RCC 7860 (cell line): ENCODE data around the gene ZNF749.

ENCODE experiments used
- DNase-seq: peaks from one replicate; pipeline ENCODE4 v3.0.0-alpha.2; 2015; ENCODE audit warnings: low spot score
- FAIRE-seq: peaks from 2 replicates; lab custom pipeline; 2012; peaks lifted over from hg19 to GRCh38; lab: Jason Lieb, UNC

The ZNF749 gene

DNA sequence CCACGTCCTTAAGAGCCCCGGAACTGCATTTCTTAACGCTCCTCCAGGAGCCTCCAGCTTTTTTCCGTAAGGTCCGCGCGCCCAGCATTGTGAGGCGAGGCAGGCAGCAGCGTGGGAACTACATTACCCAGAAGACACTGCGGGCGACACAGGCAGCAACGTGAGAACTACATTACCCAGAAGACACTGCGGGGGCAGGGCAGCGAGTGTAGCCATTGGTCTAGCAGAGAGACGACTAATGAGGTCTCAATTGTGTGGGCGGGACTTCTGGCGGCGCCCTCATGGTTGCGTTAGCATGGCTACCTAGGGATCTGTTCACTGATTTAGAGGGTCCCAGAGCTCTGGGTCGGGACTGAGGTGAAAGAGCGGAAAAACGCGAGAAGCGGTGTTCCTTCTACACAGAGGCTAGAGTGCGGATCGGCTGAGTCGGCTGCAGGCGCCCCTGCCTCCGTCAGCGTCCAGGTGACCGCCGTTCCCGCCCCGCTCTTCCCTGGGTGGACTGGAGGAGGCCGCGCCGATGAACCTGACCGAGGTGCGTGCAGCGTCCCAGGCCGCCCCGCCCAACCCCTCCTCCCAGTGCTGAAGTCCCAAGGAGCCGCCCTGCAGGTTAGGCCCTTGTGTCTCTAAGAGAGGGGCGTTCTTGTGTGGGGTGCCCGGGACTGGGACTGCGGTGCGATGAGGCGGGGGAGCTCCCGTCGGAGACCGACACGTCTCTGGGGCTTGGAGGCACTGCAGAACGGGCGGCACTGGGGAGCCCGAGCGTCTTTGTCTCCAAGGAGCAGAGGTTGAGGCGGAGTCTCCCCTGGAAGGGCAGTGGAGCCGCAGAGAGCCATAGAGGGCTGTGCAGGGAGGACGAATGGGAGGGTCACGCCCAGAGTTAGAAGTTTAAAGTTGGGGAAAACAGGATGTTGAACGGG lies at the start of gene ZNF749:
TSS of gene ZNF749 (plus strand) at position 264 of the 917 bp plus-strand sequence. CDS start at position 518, 254 bp downstream.
- peak; percentile 92 for DNase-seq
- peak; percentile 82 for FAIRE-seq

DNA sequence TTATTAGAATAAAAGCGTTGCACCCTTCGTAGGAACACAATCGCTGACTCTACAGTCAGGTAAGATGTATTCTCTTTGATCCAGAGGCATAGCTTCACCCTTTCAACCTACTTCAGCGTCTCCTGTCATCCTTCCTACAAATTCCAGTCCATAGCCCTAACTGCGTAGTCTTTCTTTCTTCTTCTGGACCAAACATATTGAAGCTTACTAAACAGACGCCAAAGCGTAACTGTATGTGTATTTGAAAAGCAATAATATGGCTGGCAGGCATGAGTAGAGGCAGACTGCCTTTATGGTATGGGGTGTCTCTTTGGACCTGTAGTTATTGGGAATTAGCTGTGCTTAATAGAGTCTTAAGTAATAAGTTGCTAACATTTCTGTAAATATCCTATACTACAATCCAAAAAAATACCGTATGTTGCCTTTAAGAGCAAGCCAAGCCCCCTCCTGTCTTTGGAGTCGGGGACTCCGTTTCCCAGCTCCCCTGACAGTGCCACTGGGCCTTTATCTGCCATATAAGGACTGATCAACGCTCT lies 45.9 kb upstream of the ZNF749 start:
- DNase-seq (no peak), FAIRE-seq (no peak)

DNA sequence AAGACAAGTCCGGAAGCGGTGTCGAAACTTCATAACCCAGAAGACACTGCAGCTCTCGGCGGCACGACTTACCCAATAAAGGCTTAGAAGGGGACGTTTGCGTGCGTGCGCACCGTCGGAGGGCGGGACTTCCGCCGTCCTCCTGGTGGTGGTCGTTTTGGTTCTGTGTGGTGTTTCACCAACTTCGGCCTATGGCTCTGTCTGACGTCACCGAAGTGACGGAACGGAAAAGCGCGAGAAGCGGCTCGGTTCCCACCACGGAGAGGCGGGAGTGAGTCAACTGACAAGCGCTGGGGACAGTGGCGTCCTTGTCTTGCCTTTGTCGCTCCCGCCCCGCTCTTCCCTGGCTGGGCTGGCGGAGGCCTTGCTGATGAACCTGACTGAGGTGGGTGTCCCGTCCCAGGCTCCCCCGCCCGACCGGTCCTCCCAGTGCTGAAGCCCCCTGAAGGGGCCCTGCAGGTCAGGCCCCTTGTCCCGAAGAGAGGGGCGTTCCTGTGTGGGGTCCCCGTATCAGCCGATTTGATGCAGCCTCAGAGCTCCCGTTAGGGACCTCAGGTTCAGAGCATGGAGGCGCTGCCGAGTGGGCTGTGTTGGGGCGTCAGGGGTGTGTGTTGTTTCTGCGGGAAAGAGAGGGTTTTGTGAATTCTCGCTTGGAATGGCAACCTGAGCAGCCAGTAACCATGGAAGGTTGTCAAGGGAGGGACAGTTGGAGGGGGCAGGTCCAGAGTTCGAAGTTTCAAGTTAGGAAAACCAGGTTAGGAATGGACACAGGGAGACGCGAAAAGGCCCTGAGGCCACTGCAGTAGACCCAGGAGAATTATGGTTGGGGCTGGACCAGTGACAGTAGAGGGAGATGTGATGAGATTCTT lies 45.2 kb upstream of the ZNF749 start, which contains the start of gene ZNF548:
TSS of gene ZNF548 (plus strand) at position 125 of the 869 bp plus-strand sequence. CDS start at position 371, 246 bp downstream.
- DNase-seq = peak; percentile 88
- peak; percentile 63 for FAIRE-seq

DNA sequence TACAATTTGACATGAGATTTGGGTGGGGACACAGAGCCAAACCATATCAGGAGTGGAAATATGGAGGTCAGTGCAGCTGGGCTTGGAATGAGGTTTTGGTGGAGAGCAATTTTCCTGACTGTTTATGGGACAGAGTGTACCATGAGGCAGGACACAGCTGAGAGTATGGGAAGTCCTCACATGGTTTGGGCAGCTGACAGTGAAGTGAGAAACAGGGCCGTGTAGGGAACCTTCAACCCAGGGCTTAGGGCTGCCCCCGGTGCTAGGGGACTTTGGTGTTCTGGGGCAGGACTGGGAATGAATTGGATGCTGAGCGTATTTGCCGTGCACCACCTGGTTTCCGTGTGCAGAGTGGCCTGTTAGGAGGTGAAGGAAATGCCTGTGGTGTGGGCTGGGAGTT lies 39.4 kb upstream of the ZNF749 start:
- DNase-seq (no peak), FAIRE-seq (no peak)

DNA sequence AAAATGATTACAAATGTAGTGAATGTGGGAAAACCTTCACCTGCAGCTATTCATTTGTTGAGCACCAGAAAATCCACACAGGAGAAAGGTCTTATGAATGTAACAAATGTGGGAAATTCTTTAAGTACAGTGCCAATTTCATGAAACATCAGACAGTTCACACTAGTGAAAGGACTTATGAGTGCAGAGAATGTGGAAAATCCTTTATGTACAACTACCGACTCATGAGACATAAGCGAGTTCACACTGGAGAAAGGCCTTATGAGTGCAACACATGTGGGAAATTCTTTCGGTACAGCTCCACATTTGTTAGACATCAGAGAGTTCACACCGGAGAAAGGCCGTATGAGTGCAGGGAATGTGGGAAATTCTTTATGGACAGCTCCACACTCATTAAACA lies 36.3 kb upstream of the ZNF749 start:
- DNase-seq (no peak), FAIRE-seq (no peak)

DNA sequence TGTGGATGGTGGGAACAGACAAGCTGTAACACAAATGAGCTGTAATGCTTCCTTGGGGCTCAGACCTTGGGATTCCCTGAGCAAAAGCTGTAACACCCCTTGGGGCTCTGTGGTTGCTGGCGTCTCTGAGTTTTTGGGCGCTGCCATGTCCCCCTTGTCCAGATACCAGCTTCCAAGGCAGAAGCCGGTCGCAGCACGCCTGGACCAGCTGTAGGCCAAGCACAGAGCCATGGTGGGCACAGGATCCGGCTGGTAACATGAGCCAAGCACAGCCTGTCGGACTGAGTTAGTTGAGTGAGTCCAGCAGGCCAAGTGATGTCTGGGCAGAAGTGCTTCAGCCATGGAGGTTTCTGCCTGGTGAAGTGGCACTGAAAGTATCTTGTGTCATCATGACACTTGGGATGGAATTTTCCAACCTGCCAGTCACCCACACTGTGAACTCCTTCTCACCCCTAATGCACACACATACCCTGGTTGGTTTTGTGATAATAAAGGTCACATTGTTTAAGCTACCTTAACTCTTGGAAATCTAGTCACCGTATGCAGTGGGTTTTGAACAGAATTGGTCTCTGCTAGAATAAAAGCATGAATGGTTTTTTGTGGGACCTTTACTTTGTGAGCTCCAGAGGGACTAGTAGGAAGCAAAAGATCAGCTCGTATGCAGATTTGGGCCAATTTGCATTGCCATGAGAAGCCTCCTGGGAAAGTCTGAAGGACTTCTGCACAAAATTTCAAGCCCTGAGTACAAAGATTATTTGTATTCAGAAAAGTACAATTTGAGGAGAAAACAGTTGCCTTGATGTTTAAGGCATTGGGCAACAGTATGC lies 31.2 kb upstream of the ZNF749 start:
- FAIRE-seq (no peak), DNase-seq (no peak)

DNA sequence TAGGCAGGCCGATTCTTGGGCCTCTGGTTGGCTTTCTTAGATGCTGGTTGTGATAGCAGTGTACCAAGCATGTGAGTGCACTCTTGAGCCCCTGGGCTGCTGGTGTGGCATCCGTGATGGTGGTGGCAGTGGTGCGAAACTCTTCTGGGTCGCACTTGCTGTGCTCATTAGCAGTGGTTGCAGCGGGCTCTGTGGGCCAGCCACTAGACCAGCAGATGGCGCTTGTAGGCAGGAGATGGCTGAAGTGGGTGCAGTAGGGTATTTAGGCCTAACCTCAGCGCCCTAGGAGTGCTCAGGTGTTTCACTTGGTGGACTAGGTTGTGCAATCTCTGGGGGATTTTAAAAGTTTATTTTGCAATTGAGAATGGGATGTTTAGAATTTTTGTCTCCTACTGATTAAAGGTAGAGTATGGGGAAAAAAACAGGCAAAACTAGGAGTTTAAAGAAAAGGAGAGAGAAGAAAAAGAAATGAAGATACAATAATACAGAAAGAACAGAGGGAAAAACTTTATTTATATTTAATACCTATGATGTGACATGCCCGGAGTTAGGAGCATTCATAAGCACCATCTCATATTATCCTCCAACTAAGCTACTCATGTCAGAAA lies 28.5 kb upstream of the ZNF749 start:
- no peak for FAIRE-seq

DNA sequence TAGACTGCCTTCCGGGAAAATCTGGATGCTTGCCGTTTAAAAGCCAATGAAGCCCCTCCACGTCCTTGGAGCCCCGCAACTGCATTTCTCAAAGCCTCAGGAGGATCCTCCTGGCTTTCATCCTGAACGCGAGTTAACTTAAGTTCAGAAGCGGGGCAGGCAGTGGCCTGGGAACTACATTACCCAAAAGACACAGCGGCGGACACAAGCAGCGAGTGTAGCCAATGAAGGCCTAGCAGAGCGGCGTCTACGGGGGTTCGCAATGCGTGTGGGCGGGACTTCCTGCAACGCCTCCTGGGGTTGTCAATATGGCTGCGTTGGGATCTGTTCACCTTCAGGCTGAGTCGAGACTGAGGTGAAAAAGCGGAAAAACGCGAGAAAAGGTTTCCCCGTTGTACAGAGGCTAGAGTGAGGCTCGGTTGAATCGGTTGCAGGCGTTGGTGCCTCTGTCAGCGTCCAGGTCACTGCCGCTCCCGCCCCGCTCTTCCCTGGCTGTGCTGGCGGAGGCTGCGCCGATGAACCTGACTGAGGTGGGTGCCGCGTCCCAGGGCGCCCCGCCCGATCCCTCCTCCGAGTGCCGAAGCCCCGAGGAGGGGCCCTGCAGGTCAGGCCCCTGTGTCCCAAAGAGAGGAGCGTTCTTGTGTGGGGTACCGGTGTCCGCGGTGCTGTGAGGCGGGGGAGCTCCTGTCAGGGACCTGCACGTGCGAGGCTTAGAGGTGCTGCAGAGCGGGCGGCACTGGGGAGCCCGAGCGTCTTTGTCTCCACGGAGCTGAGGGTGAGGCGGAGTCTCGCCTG lies 24.1 kb upstream of the ZNF749 start, which contains the start of gene ZNF17:
TSS of gene ZNF17 (plus strand) at position 285 of the 795 bp plus-strand sequence. CDS start 2,455 bp downstream, outside the sequence.
- peak; percentile 74 for DNase-seq
- peak; percentile 62 for FAIRE-seq

More for the DNA sequence above, 28.5 kb upstream of the ZNF749 start:
- no peak for DNase-seq

DNA sequence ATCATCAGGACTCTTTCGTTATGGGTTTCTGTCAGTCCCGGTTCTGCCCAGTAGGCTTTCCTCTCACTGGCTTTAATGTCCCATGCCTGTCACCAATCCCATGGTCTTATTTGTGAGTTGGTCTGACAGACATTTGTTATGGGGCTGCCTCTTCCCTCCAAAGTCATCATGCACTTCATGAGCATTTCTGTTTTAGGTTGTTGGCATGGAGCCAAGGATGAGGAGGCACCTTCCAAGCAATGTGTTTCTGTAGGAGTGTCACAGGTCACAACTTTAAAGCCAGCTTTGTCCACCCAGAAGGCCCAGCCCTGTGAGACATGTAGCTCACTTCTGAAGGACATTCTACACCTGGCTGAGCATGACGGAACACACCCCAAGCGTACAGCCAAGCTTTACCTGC lies 15.7 kb upstream of the ZNF749 start:
- DNase-seq = no peak
- no peak for FAIRE-seq

DNA sequence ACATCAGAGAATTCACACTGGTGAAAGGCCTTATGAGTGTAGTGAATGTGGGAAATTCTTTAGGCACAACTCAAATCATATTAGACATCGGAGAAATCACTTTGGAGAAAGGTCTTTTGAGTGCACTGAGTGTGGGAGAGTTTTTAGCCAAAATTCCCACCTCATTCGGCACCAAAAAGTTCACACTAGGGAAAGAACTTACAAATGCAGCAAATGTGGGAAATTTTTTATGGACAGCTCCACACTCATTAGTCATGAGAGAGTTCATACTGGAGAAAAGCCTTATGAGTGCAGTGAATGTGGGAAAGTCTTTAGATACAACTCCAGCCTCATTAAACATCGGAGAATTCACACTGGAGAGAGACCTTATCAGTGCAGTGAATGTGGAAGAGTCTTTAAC lies 14.1 kb upstream of the ZNF749 start:
- no peak for DNase-seq
- no peak for FAIRE-seq

DNA sequence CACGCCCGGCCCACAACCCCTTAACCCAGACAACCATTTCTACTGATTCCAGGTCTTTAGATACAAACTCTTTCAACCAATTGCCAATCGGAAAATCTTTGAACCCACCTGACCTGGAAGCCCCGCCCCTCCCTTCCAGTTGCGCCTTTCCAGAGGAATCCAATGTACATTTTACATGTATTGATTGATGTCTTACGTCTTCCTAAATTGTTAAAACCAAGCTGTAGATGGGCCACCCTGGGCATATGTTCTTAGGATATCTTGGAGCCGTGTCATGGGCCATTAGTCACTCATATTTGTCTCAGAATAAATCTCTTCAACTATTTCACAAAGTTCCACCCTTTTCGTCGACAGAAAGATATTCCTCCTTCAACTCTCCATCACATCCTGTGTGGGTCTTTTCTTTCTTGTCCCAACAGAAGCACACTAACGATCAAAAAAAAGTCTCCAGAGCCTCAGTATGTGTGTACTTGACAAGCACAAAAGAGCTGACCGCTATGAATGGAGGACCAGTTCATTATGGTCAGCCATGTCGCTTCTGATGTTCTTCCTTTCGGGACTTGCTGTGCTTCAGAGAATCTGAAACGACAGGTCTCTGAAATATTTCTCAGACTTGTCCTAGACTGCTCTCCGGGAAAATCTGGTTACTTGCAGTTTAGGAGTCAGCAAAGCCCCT lies 601 bp upstream of the ZNF749 start:
- no peak for DNase-seq

DNA sequence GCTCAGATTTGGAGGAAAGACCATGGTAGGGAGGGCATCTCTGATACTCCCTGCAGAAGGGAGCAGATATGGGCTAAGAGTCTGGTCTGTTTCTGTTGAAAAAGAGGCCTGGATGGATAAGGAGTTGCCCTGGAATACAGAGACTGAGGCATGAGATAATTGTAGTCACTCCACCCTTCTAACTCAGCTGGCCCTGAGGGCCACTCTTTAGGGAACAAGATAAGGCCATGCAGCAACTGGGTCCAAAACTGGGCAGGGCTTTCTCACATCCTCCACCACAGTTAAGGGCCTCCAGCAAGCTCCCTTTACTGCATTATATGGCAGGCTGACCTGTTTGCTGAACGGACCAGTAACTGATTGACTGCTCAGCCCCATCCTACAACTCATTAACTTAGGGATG lies 1.3 kb downstream of the ZNF749 start:
- no peak for FAIRE-seq
- no peak for DNase-seq

More for the DNA sequence above, 601 bp upstream of the ZNF749 start:
- FAIRE-seq = no peak

DNA sequence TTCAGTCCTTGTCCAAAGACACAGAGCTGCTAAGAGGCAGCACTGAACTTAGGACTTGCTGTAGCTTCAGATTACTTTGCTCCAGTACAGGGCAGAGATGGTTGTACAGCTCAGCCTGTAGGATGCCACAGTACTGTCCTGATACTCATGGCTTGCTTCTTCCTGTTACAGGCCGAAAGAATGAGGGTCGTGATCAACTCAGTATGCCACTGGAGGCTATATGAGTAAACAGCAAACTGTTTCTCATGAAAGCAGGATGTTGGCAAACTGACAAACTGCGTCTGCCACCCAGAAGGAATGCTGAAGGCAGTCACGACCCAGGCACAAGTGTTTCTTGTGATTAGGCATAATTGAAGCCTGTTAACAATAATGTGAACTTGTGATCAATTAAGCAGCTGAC lies 2.8 kb downstream of the ZNF749 start:
- DNase-seq = no peak
- FAIRE-seq = no peak

DNA sequence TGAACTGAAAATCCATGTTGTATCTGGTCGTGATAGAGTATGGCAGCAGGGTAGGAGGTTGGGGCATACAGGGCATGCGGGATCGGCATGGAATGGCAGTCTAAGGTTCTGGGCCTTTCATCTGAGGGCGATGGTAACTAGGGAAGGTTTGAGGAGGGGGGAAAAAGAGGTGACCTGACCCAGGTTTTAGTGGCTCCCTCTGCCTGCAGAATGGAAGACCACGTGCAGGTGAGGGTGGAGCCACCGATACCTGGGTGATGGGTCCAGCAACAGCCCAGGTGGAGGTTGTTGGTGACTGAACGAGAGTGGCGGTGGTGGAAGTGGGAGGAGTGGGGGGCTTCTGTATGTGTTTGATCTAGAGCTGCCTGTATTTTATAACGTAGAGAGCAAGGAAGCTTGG lies 3.8 kb downstream of the ZNF749 start:
- FAIRE-seq (no peak), DNase-seq (no peak)

DNA sequence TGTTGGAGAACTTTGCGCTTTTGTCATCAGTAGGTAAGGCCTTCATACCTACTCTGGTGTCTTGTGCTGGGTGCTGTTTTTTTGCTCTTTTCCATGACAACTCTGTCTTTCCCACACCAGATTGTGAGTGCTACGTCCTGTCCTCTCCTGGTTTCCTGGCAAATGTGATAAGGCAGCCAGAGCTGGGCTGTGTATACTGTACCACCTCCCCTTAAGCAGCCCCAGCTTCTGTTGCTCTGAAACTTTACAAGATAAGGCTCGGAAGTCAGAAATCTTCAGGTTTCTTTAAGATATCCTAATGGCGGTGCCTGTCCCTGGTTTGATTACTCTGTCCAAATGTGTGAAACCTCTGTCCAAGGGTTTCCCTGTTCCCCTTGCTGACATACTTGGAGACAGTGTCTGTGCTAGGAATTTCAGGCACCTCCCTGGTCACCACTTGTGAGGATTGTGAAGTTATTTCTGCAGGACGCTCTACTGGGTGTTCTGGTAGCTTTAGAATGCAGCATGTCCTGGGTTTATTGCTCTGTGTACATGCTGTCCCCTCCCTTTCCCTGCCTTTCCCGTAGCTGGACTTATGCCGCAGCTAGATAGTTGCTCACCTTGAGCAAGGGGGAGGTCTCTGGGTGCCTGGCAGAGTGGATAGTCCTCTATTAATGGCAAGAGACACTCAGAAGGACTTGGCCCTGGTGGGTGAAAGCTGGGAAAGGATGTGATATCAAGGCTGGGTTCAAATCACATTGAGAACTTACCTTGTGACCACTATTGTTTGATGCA lies 7.0 kb downstream of the ZNF749 start:
- no peak for FAIRE-seq
- no peak for DNase-seq

DNA sequence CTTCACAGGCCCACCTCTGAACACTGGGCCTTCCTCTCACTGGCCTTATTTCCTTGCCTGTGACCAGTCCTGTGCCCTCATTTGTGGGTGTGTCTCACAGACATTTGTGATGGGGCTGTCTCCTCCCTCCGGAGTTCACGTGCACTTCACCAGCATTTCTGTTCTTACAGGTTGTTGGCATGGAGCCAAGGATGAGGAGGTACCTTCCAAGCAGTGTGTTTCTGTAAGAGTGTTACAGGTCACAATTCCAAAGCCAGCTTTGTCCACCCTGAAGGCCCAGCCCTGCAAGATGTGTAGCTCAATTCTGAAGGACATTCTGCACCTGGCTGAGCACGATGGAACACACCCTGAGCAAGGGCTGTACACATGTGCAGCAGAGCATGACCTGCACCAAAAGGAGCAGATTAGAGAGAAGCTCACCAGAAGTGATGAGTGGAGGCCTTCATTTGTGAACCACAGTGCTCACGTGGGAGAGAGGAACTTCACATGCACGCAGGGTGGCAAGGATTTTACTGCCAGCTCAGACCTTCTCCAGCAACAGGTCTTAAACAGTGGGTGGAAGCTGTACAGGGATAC lies 8.1 kb downstream of the ZNF749 start:
- DNase-seq (no peak), FAIRE-seq (no peak)

DNA sequence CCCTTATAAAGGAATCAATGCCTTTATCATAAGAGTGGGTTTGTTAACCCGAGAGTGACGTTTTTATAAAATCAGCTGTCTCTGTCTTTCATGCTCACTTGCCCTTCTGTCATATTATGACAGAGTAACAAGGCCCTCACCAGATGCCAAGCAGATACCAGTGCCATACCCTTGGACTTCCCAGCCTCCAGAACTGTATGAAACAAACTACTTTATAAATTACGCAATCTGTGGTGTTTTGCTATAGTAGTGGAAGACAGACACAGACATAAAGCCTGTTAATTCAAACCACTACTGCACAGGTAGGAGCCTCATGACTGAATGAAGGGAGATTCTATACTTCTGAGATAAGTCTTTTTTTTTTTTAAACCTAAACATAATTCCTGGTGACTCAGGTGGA lies 17.2 kb downstream of the ZNF749 start:
- no peak for DNase-seq
- no peak for FAIRE-seq
